Measurements from ENCODE around the gene KIAA1755.

The KIAA1755 gene

DNA sequence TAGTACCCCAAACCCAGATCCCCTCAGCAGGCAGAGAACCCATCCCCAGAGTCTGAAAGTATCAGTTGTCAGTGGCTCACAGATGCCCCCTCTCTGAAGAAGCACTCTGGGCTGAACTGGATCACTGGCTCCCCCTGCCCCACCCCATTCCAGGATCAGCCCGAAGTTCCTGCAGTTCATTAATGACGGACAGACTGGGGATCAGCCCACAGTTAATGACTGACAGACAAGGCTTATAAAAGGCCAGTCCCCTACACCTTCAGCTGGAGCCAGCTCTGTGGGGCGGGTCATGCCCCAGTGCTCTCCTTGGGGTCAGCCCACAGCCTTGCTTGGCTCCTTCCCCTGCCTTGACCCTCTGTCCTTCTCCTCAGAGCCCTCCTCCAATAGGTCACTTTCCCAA lies 21.7 kb downstream of the KIAA1755 start:
- DNase-seq, result no peak

DNA sequence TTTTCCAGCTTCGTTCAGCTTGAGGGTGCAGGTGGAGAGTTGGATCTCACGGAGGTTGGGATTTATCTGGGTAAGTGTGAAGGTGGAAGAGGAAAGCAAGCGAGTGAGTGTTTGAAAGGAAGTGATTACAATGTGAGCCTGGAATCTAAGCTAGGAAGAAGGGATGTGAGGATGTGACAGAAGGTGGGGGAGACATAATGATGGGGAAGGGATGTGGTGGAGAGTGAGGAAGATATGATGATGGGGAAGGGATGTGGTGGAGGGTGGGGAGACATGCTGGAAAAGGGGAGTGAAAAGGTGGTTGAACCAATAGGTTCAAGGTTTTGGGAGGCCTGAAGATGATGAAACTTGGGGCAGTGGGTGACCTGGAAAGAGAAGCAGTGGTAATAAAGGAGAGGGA lies 23.2 kb downstream of the KIAA1755 start:
- DNase-seq, result no peak

DNA sequence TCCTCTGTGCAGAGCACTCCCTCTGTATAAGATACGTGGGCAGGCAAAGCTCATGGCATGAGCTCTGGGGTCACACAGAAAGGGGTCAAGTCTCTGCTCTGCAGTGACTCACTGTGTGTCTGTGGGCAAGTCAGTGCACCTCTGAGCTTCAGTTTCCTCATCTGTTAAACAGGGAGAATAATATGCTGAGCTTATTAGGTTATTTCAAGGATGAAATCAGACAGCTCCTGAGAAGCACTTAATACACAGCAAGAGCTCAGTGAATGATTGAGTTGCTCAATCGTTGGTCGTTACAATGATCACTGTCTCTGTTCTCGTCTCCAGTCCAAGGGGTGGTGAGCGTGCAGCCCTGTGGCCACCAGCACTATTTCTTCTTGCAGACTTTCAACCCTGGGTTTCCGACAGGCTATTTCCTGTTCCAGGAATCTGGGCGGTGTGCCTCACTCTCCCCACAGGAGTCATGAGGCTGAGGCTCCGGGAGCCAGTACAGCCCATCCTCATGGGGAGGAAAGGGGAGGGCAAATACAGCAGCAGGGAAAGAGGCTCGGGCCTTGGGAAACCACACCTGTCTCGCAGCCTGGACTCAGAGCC lies 28.9 kb downstream of the KIAA1755 start:
- no peak for DNase-seq

DNA sequence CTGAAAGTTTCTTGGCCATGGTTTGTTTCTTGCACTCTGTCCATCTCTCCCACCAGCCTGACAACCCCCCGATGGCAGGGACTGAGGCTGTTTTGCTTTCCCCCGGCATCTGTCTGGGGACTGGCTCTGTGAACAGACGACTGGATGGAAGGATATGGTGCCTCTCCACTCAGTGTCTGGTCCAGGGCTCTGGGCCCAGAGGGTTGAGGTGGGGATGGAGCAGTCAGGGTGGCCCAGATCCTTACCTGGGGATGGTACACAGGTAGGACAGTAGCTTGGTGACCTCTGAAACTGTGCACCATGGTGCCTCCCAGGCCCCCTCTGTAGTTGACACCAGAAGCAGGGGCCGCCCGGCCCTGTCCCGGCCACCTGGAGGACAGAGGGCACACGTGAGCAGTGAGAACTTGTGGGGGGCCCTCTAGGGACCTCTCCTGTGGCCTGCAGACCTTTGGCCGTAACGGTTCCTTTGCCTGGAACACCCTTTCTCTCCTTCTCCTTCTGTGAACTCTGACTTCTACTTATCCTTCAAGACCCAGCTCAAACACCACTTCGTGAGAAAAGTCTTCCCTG lies 29.5 kb downstream of the KIAA1755 start:
- DNase-seq, result no peak

DNA sequence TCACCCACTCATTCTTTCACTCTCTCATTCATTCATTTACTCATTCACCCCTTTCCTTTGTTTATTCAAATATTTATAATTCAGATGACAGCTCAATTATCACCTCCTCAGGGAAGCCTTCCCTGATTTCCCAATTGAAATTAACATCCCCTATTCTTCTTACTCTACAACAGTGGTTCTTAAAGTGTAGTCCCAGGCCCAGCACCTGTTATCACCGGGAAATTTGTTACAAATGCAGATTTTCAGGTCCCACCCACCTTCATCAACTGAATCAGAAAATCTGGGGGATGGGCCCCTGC lies 30.3 kb downstream of the KIAA1755 start:
- no peak for DNase-seq

DNA sequence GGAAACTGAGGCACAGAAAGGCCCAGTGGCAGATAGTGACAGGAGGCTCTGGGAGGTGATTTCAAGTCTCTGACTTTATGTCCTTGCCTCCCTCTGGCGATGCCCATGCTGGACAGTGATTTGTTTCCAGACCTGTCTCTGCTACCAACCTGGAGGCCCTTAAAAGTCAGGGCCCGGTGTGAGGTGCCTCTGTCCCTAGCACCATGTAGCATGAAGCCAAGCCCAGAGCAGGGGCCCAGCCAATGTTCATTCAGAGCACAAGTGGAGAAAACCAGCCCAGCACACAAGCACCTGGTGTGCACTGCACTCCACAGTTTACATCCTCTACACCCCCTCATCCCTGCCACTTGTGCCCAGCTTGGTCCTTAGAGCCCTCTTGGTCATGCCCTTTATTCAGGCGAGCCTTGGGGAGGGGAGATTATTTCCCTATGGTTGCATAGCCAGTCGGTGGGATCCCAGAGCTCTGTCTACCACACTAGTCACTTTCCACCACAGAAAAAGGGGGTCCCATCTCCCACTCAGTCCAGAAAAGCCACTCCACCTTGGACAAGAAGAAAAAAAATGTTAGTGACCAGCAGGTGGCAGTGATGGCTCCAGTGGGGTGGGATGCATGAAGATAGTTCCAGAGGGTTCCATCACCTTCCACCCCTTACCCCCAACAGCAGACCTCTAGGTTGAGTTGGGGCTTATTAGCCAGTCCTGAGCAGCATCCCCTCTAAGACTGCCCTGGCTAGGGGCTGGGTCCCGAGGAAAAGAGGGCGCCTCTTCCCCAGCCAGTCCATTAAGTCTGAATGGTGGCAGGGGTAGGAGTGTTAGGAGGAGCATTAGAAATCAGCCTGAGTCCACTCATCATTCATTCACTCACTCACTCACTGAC lies 30.9 kb downstream of the KIAA1755 start:
- DNase-seq, result no peak

DNA sequence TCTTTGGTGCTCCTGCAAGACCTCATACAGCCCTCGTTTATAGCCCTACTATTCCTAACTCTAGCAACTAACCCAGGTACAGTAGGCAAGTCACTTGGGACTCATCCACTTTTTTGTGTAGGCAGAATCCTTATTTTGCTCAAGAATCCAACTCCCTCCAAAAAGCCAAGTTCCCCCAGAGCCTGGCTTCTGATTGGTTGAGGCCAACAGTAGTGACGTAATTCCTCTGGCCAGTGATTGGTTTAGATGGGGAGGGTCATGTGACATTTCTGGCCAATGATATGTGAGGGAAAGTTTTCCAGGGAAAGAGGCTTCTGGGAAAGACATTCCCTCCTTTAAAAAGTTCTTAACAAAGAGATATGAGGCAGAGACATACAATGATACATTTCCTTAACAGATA lies 32.1 kb downstream of the KIAA1755 start:
- DNase-seq, result no peak

DNA sequence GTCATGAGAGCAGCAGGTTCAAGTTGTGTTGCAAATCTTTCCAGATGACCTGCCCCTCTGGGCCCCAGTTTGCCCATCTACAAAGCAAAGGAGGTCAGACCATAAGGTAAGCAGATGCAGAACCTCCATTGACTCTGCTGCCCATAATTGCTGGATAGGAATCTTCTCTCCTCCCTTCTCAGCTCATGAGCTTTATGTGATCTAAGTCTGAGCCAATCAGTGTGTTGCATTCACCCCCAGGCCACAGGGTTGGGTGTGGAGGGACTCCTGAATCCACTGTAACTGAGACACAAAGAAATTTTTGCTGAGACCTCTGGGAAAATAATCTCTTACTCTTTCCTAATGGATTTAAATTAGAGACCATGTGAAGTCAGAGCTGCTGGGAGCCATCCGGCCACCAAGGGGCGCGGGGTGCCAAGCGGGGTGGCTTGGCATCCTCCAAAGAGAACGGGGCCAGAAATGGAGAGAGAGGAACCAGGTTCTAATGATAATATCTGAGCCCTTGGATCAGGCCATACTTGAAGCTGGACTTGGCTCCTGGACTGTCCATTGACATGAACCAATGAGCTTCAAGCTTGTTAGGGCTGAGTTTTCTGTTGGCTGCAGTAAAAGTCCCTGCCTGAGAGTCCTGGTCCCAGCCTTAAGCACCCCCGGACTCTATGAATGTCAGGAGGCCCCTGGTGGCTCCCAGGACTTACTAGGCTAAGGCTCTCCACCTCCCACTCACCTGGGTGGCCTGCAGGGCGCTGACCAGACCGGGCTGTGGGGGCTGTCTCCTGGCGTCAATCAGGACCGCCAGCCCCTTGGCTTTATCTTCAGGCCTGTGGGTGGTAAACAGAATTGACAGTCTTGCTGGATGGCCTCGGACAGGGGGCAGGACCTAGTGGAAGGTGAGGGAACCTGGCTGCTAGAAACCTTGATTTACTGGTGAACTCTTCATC lies 32.8 kb downstream of the KIAA1755 start:
- no peak for DNase-seq

DNA sequence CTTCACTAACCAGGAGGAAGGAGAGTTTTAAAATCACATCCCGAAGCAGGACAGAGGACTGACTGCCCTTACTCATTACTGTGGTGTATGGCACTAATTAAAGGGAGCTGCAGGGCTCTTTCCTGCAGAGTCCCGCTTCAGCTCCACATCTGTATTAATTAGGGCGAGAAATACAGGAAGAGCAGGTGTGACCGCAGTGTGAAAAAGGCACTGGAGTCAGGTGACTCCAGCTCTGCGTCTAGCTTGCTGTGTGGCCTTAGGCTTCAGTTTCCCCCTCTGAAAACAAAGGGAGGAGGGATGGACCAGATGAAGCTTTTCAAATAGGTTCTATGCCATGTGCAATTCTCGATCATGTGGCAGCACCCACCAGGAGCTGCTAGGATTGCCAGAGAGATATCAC lies 34.0 kb downstream of the KIAA1755 start:
- DNase-seq, result no peak

DNA sequence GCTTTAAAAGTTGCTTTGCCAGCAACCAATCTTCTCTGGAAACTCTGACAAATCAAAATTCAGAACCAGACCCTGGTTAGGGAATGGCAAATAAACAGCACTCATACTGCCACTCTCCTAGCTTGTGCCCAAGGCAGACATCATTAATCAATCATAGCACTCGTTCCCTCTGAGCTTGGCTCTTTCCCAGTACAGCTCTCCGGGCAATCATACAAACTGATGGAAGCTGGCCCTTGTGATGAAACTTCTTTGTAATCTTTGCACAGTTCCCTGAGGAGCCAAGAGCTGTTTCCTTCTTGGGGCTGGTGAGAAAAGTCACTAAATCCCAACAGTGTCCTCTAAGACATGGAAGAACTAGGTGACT lies 34.7 kb downstream of the KIAA1755 start:
- DNase-seq, result no peak

DNA sequence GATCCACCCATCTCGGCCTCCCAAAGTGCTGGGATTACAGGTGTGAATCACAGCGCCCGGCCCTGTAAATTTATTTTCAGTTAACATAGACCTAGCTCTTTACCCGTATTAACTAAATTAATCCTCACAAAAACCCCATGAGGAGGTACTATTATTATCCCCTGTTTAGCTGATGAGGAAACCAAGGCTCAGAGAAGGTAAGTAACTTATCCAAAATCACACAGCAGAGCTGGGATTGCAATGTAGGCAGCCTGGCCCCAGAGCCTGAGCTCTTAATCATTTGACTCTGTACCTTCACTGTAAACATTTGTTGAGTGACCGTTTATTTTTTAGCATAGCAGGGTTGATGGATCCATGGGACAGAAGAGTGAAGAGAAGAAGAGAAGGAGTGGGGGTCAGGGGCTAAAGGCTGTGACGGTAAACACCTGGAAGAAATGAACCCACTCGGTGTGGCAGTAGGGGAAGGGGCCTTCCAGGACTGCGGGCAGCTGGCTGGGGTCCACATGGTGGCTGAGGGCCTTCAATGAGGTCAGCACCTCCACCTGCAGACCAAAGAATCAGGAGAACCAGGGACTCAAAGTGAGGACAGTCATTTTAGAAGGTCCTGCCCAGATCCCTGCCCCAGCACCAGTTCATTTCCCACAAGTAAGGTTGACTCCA lies 35.2 kb downstream of the KIAA1755 start:
- DNase-seq, result no peak

DNA sequence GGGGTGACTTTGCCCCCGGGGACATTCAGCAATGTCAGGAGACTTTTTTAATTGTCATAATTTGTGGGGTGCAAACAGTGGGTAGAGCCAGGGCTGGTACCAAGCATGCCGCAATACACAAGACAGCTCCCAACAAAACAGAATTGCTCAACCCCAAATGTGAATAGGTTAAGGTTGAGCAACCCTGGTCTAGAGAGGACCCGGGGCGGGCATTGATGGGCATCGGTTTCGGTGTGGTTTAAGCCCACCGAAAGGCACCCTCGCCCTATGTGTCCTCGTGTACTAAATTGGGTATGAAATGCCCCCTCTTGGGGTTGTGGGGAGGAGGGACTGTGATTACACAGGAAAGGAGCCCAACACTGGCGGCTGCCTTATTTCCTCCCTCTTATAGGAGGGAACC lies 36.0 kb downstream of the KIAA1755 start:
- DNase-seq, result no peak

DNA sequence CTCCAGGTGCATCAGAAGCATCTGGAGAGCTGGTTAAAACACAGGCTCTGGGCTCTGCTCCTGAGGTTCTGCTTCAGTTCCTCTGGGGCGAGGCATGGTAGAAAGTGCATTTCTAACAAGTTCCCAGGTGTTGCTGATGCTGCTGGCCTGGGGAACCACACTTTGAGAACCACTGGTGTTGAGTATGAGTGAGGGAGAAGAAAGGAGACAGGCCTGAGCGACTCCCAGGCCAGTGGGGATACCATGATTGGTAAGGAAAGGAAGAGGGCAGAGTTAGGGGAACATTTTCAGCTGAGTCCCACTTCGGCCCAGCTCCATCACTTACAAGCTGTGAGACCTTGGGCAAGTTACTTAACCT lies 36.8 kb downstream of the KIAA1755 start:
- no peak for DNase-seq

DNA sequence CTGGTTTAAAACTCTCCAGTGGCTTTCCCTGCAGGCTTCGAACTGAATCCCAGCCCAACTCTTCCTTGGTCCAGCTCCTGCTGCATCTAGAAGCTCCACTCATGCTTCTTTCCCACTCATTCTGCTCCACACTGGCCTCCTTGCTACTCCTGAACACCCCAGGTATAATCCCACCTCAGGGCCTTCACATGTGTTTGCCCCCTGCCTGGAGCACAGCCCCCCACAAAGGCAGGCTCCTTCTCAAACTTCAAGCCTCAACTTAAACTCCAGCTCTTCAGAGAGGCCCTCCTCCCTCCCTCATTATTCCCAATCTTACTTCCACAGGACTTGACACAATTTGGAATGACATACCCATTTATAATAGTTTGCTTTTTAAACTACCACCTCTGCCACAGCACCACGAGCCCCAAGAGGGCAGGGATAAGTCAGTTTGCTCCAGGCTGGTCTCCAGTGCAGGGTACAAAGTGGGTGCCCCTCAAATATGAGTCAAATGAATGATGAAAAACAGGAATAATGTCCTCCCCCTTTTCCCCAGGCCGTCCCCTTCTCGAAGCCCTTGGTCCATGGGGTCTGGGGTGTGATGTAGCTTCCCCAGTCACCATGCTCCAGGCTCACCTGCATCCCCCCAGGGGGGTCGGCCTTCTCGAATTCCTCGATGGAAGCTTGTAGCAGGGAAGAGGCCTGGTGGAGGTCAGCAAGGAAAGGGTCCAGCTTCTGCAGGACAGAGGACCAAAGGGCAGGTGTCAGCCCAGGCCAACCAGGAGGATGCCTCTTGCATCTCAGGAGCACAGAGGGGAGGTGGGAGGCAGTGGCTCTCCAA lies 37.4 kb downstream of the KIAA1755 start:
- no peak for DNase-seq

DNA sequence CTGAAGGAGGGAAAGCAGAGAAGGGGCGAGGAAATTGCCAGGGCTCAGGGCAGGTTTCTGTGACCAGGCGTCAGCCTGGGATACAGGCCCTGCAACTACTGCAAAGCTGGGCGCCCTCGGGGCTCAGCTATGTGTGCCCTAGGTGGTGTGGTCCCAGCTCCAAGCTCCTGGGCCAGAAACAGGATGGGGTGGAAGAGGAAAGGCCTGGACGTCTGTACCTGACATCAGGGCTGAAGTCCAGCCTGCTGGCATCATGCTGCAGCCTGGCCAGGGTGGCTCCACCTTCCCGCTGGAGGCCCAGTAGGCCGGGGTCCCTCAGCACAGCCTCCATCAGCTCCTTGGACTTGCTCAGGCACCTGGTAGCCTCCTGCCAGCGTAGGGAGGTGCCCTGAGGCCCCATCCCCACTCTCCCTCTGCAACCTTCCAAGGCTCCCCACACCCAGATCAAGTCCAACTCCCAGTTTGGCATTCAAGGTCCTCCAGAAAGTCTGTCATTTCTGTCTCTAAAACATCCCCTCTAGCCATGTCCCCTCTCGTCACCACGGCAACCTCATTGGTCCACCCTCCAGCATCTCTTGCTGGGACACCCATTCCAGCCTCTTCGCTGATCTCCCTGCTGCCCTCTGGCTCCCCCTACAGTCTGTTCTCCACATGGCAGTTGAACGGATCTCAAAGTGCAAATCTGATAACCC lies 38.2 kb downstream of the KIAA1755 start:
- DNase-seq, result peak; percentile 88

DNA sequence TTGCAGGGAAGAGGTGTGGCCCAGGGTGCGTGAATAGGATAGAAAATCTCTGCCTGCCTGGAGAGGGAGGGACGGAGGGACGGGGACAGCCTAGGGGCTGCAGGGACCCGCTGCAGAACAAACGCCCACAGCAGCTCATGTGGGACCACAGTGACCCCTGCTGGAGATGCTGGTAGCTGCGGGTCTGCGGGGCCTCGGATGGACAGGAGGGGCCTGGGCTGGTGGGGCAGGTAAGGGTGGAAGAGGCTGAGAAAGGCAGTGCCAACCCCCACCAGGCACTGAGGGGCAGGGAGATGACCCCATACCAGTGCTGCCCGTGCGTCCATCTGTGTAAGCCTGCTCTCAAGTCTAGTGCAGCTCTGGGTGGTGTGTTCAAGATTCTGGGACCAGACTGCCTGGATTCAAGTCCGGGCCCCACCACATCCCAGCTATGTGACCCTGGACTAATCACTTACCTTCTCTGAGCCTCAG lies 39.4 kb downstream of the KIAA1755 start:
- peak; percentile 94 for DNase-seq

DNA sequence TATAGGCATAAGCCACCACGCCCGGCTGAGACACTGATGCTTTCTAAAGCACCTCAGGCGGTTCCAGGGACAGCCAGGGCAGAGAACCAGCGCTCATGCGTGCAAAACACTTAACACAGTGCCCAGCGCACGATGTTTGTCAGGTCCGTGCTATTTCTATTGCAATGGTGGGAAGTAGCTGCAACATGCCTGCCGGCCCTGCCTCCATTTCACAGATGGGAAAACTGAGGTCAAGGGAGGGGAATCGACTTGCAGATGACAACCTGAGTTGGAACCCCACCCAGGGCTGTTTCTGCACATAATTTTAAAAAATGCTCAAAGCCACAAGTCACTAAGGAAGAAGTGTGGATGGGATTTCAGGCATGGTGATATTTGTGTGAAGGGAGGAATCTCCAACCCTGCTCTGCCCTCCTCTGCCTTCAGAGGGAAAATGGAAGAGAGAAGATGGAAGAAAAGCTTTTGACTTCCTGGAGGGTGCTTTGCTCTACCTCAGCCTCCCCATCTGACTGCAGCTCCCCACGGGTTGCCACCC lies 39.9 kb downstream of the KIAA1755 start:
- no peak for DNase-seq

DNA sequence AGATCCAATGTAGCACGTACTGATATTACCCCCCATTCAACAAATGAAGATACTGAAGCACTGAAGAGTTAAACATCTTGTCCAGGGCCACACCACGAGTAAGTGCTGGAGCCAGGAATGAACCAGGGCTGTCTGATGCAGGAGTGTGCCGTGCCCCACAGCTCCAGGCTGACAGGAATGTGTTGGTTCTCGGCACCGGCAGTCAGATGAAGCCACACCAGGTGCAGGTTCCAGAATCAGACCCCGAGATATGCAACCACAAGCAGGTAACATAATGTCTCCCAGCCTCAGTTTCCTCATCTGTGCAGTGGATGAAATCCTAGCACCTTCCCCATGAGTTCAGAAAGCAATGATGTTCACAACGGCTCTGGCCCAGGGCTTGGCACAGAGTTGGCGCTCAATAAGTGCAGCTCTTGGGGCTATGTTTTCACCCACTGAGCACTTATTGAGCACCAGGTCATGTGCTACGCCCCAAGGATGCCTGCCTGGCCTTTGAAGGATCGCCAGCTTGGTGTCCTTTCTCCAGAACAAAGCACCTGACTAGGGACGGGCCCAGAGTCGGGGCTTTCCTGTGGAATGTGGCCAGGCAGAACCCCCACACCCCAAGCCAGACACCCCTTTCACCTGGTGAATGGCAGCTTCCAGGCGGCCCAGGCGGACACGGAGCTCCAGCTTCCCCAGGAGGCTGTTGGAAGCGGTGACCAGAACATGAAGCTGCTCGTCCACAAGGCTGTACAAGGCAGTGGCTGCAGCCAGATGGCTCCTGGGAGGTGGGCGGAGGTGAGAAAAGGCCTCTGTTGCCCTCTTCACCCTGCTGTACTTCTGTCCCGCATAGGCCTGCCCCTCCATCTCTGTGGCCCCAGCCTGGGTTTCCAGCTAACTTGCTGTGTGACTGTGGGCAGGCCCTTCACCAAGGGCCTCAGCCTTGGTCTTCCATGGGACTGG lies 41.3 kb downstream of the KIAA1755 start:
- DNase-seq, result no peak

DNA sequence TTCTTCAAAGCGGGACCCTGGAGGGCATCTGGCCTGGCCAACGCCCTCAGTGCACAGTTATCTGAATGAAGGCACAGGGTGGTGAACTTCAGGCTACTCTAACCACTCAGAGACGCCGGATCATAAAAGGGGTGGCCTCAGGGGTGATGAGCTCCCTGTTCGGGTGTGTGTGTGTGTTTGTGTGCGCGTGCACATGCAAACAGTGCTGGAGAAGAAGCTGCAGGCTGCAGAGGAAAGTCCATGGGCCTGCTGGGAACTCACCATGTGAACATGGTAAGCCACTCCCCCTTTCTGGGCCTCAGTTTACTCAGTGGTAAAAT lies 42.0 kb downstream of the KIAA1755 start:
- DNase-seq, result peak; percentile 54

All from islet precursor cell (in vitro differentiated cells).